HCT116 (cell line): ENCODE measurements around the gene FCSK. TPM values are rescaled to one million over a fixed set of nuclear protein-coding genes. Genes with fewer than 3 reads are reported as not detected.
A peak's percentile ranks its signal among the peaks of the same experiment; 100 is the strongest.

Source experiments
- ATAC-seq: fragments of 200-7000 bp; cut with Tn5 transposase; 2 replicates; pipeline ENCODE4 v1.9.1; 2020; ENCODE audit warnings: mild to moderate bottlenecking, moderate library complexity
- BruUV-seq: library from RNA; stranded (reverse); fragments of 400-500 nt; replicated peaks from 2 replicates; lab custom pipeline; 2021; lab: Mats Ljungman, UMichigan
- CTCF ChIA-PET: fragments of 300-600 bp; sonication (Branson Sonifier 250); formaldehyde crosslinking; loops from one replicate; lab custom pipeline; 2021; ENCODE audit warnings: antibody characterized with exemption; lab: Charles Lee
- POLR2A ChIA-PET: fragments of 300-600, 350-600 bp; sonication (Branson Sonifier 250); formaldehyde crosslinking; loops from one replicate; lab custom pipeline; 2021; ENCODE audit warnings: antibody characterized with exemption; lab: Charles Lee
- RAD21 ChIA-PET, 2 experiments: fragments of 300-600 bp; sonication (Branson Sonifier 250); formaldehyde crosslinking; loops; one replicate each; lab custom pipeline; 2023; ENCODE audit warnings: low total read pairs in 2 of 2; ENCODE audit not compliant: uncharacterized antibody in 2 of 2, unreplicated experiment in 2 of 2, low non-redundant PET in 1 of 2; lab: Charles Lee
- DNase-seq: peaks from one replicate; pipeline ENCODE4 v3.0.0-alpha.2; 2010; ENCODE audit warnings: low read depth, low spot score
- H2AFZ ChIP-seq: fragments of 200-600 bp; shearing (Covaris generic), sonication (generic); 2 replicates; pipeline ENCODE4 v1.6.1; 2017; ENCODE audit warnings: low read depth, mixed run types, mixed read lengths, antibody characterized with exemption, low read length; ENCODE audit not compliant: poor library complexity, severe bottlenecking
- H3K27ac ChIP-seq: 2 replicates; pipeline ENCODE4 v1.5.1; 2012; ENCODE audit warnings: low read depth, low read length
- H3K27me3 ChIP-seq: fragments of 200-600 bp; sonication (generic); 2 replicates; pipeline ENCODE4 v1.6.1; 2016; ENCODE audit warnings: mixed run types, low read length, mixed read lengths; ENCODE audit not compliant: insufficient read depth
- H3K36me3 ChIP-seq, 2 experiments: fragments of 200-500 bp in 1 of 2; fragments of 200-600 bp in 1 of 2; sonication (Bioruptor generic) in 1 of 2; sonication (generic) in 1 of 2; 2 replicates each; pipeline versions ENCODE4 v1.5.1 to v1.6.1; 2014 to 2016; ENCODE audit warnings: low read length in 2 of 2, inconsistent platforms in 1 of 2, mixed read lengths in 1 of 2, mixed run types in 1 of 2; ENCODE audit not compliant: insufficient read depth in 2 of 2, control insufficient read depth in 1 of 2
- H3K4me1 ChIP-seq, 2 experiments: fragments of 200-600 bp in 1 of 2; sonication (generic) in 1 of 2; 2 replicates each; pipeline versions ENCODE4 v1.5.1 to v1.6.1; 2012 to 2017; ENCODE audit warnings: low read length in 2 of 2, inconsistent platforms in 1 of 2, mild to moderate bottlenecking in 1 of 2, mixed read lengths in 1 of 2, mixed run types in 1 of 2, moderate library complexity in 1 of 2; ENCODE audit not compliant: insufficient read depth in 2 of 2, control insufficient read depth in 1 of 2
- H3K4me2 ChIP-seq: fragments of 200-600 bp; sonication (generic); 2 replicates; pipeline ENCODE4 v1.6.1; 2017; ENCODE audit warnings: mixed run types, low read length, mixed read lengths
- H3K4me3 ChIP-seq, 2 experiments: fragments of 200-600 bp in 1 of 2; sonication (generic) in 1 of 2; replicated peaks in 1 of 2; 2 replicates each; pipeline ENCODE4 v1.5.1; 2011 to 2016; ENCODE audit warnings: low read length in 2 of 2, control low read depth in 1 of 2, low read depth in 1 of 2, mild to moderate bottlenecking in 1 of 2, mixed read lengths in 1 of 2, mixed run types in 1 of 2
- H3K79me2 ChIP-seq: fragments of 200-600 bp; sonication (generic); 2 replicates; pipeline ENCODE4 v1.6.1; 2017; ENCODE audit warnings: mild to moderate bottlenecking, mixed run types, low read length, moderate library complexity, mixed read lengths; ENCODE audit not compliant: insufficient read depth
- H3K9ac ChIP-seq: fragments of 200-600 bp; sonication (generic); 2 replicates; pipeline ENCODE4 v1.6.1; 2016; ENCODE audit warnings: low read length, mixed read lengths
- H3K9me2 ChIP-seq: fragments of 200-600 bp; sonication (generic), shearing (Covaris generic); 2 replicates; pipeline ENCODE4 v1.6.1; 2017; ENCODE audit warnings: mixed run types, mild to moderate bottlenecking, moderate library complexity; ENCODE audit not compliant: insufficient read depth
- H3K9me3 ChIP-seq, 2 experiments: fragments of 200-500 bp in 1 of 2; fragments of 200-600 bp in 1 of 2; sonication (Bioruptor generic) in 1 of 2; sonication (generic) in 1 of 2; 2 replicates each; pipeline ENCODE4 v1.6.1; 2014 to 2017; ENCODE audit warnings: low read length in 2 of 2, mixed read lengths in 2 of 2, inconsistent platforms in 1 of 2, low read depth in 1 of 2, mild to moderate bottlenecking in 1 of 2, mixed run types in 1 of 2, moderate library complexity in 1 of 2; ENCODE audit not compliant: control insufficient read depth in 1 of 2, insufficient read depth in 1 of 2
- H4K20me1 ChIP-seq: fragments of 200-600 bp; sonication (generic), shearing (Covaris generic); 2 replicates; pipeline ENCODE4 v1.6.1; 2017; ENCODE audit warnings: mixed run types, mild to moderate bottlenecking, moderate library complexity; ENCODE audit not compliant: insufficient read depth
- ELF1 ChIP-seq: IDR thresholded peaks from 2 replicates; pipeline ENCODE4 v1.6.1; 2012; ENCODE audit warnings: low read depth, borderline replicate concordance
- EZH2phosphoT487 ChIP-seq: fragments of 200-600 bp; IDR thresholded peaks from 2 replicates; pipeline ENCODE4 v1.6.1; 2018; ENCODE audit warnings: antibody characterized with exemption, borderline replicate concordance
- FOSL1 ChIP-seq: IDR thresholded peaks from 2 replicates; pipeline ENCODE4 v1.6.1; 2012; ENCODE audit warnings: low read depth
- POLR2A ChIP-seq: IDR thresholded peaks from 2 replicates; pipeline ENCODE4 v1.7.0; 2011; ENCODE audit warnings: borderline replicate concordance; ENCODE audit not compliant: insufficient read depth, insufficient read length; ENCODE audit errors: extremely low read depth
- POLR2AphosphoS5 ChIP-seq: IDR thresholded peaks from 2 replicates; pipeline ENCODE4 v1.6.1; 2011; ENCODE audit warnings: mild to moderate bottlenecking, low read depth, low read length, moderate library complexity
- SP1 ChIP-seq: IDR thresholded peaks from 2 replicates; pipeline ENCODE4 v1.6.1; 2012; ENCODE audit warnings: low read depth
- SRF ChIP-seq: IDR thresholded peaks from 2 replicates; pipeline ENCODE4 v1.6.1; 2012; ENCODE audit warnings: low read depth
- YY1 ChIP-seq: IDR thresholded peaks from 2 replicates; pipeline ENCODE4 v1.6.1; 2011; ENCODE audit warnings: low read length, low read depth, moderate library complexity, mild to moderate bottlenecking; ENCODE audit not compliant: insufficient replicate concordance; ENCODE audit errors: extremely low read depth
- ZNF274 ChIP-seq: fragments of 200-500 bp; sonication (Bioruptor generic); IDR thresholded peaks from 2 replicates; pipeline ENCODE4 v1.6.1; 2014; ENCODE audit warnings: mild to moderate bottlenecking, low read depth, low read length, inconsistent platforms
- intact Hi-C: fragments of 100-400 bp; cut with micrococcal nuclease; formaldehyde crosslinking; loops from 2 replicates; pipeline ENCODE4 v1.10.0; 2022
- total RNA-seq: library from RNA; stranded (reverse); gene quantifications from one replicate; pipeline ENCODE4 v1.2.1, GENCODE V29; 2021; ENCODE audit not compliant: unreplicated experiment
- TF ChIP-seq, protein P1 (sequence below): IDR thresholded peaks from 2 replicates; pipeline ENCODE4 v1.6.1; 2012; ENCODE audit warnings: low read depth
- TF ChIP-seq, protein P2 (sequence below): IDR thresholded peaks from 2 replicates; pipeline ENCODE4 v1.6.1; 2012
- TF ChIP-seq, protein P3 (sequence below): IDR thresholded peaks from 2 replicates; pipeline ENCODE4 v1.6.1; 2011; ENCODE audit warnings: mild to moderate bottlenecking, low read length, moderate library complexity; ENCODE audit not compliant: insufficient replicate concordance; ENCODE audit errors: extremely low read depth

FCSK gene
- total RNA-seq, 1 experiment from 2014 or later, result 17.1 TPM

DNA sequence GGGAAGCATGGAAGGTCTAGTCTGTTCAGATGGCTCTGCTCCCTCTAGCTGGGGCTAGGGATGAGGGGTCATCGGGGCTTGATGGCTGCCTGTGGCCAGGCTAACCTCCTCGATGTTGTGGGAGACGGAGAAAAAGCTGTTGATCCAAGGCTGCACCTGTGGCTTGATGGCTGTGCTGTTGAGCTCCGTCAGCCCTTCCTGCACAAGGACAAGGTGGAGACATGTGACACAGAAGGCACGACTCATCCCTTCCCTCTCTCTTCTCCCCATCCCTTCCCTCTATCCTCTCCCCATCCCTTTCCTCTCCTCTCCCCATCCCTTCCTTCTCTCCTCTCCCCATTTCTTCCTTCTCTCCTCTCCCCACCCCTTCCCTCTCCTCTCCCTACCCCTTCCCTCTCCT lies 28.2 kb downstream of the FCSK start:
- DNase-seq, result no peak
- H4K20me1 ChIP-seq, result no peaks in the 10 kb centered on the region
- no peaks in the 10 kb centered on the region for H3K9me2 ChIP-seq
- H3K36me3 ChIP-seq, result peaks cover 0 to 3% of the 10 kb centered on the region in 2 experiments; a peak in 1 of 4 replicates
- TF ChIP-seq ZNF274 (no peak), SRF (no peak)
- TF ChIP-seq, protein P1, sequence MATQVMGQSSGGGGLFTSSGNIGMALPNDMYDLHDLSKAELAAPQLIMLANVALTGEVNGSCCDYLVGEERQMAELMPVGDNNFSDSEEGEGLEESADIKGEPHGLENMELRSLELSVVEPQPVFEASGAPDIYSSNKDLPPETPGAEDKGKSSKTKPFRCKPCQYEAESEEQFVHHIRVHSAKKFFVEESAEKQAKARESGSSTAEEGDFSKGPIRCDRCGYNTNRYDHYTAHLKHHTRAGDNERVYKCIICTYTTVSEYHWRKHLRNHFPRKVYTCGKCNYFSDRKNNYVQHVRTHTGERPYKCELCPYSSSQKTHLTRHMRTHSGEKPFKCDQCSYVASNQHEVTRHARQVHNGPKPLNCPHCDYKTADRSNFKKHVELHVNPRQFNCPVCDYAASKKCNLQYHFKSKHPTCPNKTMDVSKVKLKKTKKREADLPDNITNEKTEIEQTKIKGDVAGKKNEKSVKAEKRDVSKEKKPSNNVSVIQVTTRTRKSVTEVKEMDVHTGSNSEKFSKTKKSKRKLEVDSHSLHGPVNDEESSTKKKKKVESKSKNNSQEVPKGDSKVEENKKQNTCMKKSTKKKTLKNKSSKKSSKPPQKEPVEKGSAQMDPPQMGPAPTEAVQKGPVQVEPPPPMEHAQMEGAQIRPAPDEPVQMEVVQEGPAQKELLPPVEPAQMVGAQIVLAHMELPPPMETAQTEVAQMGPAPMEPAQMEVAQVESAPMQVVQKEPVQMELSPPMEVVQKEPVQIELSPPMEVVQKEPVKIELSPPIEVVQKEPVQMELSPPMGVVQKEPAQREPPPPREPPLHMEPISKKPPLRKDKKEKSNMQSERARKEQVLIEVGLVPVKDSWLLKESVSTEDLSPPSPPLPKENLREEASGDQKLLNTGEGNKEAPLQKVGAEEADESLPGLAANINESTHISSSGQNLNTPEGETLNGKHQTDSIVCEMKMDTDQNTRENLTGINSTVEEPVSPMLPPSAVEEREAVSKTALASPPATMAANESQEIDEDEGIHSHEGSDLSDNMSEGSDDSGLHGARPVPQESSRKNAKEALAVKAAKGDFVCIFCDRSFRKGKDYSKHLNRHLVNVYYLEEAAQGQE, result no peak
- TF ChIP-seq, protein P2, sequence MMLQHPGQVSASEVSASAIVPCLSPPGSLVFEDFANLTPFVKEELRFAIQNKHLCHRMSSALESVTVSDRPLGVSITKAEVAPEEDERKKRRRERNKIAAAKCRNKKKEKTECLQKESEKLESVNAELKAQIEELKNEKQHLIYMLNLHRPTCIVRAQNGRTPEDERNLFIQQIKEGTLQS, result no peak
- CTCF ChIA-PET, result interaction anchor here (1.2 kb wide), 1 partner anchor 12 kb away, joined by 4 read pairs; no protein-coding TSS in a partner anchor
- no peaks in the 10 kb centered on the region for H3K27me3 ChIP-seq
- intact Hi-C loops, result no loop called here
- BruUV-seq, result no TSS peak
- H3K27ac ChIP-seq, result no peak overlapping the region
- ATAC-seq, result peak; percentile 46
- no peak overlapping the region for H3K4me2 ChIP-seq
- no peak overlapping the region for H3K4me3 ChIP-seq
- H3K9me3 ChIP-seq, result no peaks in the 10 kb centered on the region
- POLR2A ChIA-PET, result no interaction called here
- no peak overlapping the region for H3K9ac ChIP-seq
- peaks cover 3 to 7% of the 10 kb centered on the region in 2 experiments; a peak in 3 of 4 replicates for H3K4me1 ChIP-seq
- RAD21 ChIA-PET, result no interaction called here
- no peaks in the 10 kb centered on the region for H3K79me2 ChIP-seq
- no peak overlapping the region for H2AFZ ChIP-seq

GRCh38 chr16:70483426-70483825 lies 29.0 kb downstream of the FCSK start:
- H3K27ac ChIP-seq, result no peak overlapping the region
- no peak overlapping the region for H3K4me2 ChIP-seq
- CTCF ChIA-PET, result no interaction called here
- POLR2A ChIA-PET, result no interaction called here
- H3K9me3 ChIP-seq, result no peaks in the 10 kb centered on the region
- no peak overlapping the region for H2AFZ ChIP-seq
- intact Hi-C loops, result no loop called here
- no peaks in the 10 kb centered on the region for H3K79me2 ChIP-seq
- H3K9ac ChIP-seq, result no peak overlapping the region
- H3K4me3 ChIP-seq, result no peak overlapping the region
- H4K20me1 ChIP-seq, result no peaks in the 10 kb centered on the region
- DNase-seq, result no peak
- BruUV-seq, result no TSS peak
- H3K9me2 ChIP-seq, result no peaks in the 10 kb centered on the region
- H3K36me3 ChIP-seq, result peaks cover 0 to 3% of the 10 kb centered on the region in 2 experiments; a peak in 1 of 4 replicates
- TF ChIP-seq YY1 (no peak), ELF1 (no peak), SP1 (no peak), FOSL1 (no peak), EZH2phosphoT487 (no peak), POLR2AphosphoS5 (no peak), POLR2A (no peak), SRF (no peak), ZNF274 (no peak)
- TF ChIP-seq, protein P3, sequence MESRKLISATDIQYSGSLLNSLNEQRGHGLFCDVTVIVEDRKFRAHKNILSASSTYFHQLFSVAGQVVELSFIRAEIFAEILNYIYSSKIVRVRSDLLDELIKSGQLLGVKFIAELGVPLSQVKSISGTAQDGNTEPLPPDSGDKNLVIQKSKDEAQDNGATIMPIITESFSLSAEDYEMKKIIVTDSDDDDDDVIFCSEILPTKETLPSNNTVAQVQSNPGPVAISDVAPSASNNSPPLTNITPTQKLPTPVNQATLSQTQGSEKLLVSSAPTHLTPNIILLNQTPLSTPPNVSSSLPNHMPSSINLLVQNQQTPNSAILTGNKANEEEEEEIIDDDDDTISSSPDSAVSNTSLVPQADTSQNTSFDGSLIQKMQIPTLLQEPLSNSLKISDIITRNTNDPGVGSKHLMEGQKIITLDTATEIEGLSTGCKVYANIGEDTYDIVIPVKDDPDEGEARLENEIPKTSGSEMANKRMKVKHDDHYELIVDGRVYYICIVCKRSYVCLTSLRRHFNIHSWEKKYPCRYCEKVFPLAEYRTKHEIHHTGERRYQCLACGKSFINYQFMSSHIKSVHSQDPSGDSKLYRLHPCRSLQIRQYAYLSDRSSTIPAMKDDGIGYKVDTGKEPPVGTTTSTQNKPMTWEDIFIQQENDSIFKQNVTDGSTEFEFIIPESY, result no peak
- no peak for ATAC-seq
- peaks cover 3 to 10% of the 10 kb centered on the region in 2 experiments; a peak in 3 of 4 replicates for H3K4me1 ChIP-seq
- no peaks in the 10 kb centered on the region for H3K27me3 ChIP-seq
- RAD21 ChIA-PET, result interaction anchor here in 1 of 2 experiments (0.7 kb wide), 1 partner anchor 210 kb away, joined by 3 read pairs; no protein-coding TSS in a partner anchor
